ENCODE measurements around the gene FRA10AC1.

The FRA10AC1 gene

GRCh38 chr10:93622942-93623341, 79.5 kb downstream of the FRA10AC1 start:
- no peak for DNase-seq

- no peak for DNase-seq
These were observed 81.5 kb downstream of the FRA10AC1 start for GRCh38 chr10:93620925-93621324.

Data from NCI-H69 (cell line).